BJ (cell line): ENCODE data around the gene TMEM186. TPM values are rescaled to one million over a fixed set of nuclear protein-coding genes. Genes with fewer than 3 reads are reported as not detected.

Experiments
- CTCF ChIA-PET: fragments of 350-600 bp; formaldehyde crosslinking; extraction: SDS; loops from one replicate; lab custom pipeline; 2021; ENCODE audit warnings: antibody characterized with exemption, inconsistent platforms; lab: Yijun Ruan, JAX
- POLR2A ChIA-PET: fragments of 300-600 bp; sonication (Branson Sonifier 250); formaldehyde crosslinking; extraction: SDS; loops from one replicate; lab custom pipeline; 2021; ENCODE audit warnings: antibody characterized with exemption; lab: Charles Lee
- DNase-seq: peaks from one replicate; pipeline ENCODE4 v3.0.0-alpha.2; 2011; ENCODE audit warnings: low read depth
- H3K27me3 ChIP-seq: 2 replicates; pipeline ENCODE4 v1.6.0; 2011; ENCODE audit warnings: low read length; ENCODE audit not compliant: control insufficient read depth, insufficient read depth
- H3K36me3 ChIP-seq: 2 replicates; pipeline ENCODE4 v1.5.1; 2011; ENCODE audit warnings: low read length; ENCODE audit not compliant: control insufficient read depth, insufficient read depth
- H3K4me3 ChIP-seq: 2 replicates; pipeline ENCODE4 v1.5.1; 2011; ENCODE audit warnings: low read depth, mild to moderate bottlenecking, control low read depth, low read length
- CTCF ChIP-seq: IDR thresholded peaks from 2 replicates; pipeline ENCODE4 v1.5.1; 2011; ENCODE audit warnings: low read depth, mild to moderate bottlenecking, control low read depth, inconsistent platforms, low read length, moderate library complexity; ENCODE audit not compliant: insufficient read depth
- polyA plus RNA-seq: library from polyadenylated mRNA; depleted of rRNA; stranded (reverse); fragments of >200 nt; gene quantifications from 2 replicates; pipeline ENCODE4 v1.2.3, GENCODE V29; 2011

TMEM186 gene
- polyA plus RNA-seq, 1 experiment = 7.9 TPM

DNA sequence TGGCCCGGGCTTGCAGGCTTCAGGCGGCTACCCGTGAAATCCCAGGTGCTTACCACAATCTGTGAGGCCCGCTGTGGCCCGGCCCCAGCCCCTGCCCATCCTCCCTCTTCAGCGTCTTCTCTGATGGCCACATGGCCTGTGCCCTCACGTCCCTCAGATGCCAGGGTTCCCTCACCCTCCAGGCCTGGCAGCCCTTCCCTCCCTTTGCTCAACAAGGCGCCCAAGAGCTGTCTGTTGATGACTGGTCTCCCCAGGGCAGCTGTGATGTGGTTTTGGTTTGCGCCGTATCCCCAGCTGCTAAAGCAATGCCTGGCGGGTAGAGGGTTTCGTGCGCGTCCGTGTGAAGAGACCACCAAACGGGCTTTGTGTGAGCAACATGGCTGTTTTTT, 35.3 kb upstream of the TMEM186 start:
- DNase-seq = no peak
- POLR2A ChIA-PET = no interaction called here
- Histone ChIP-seq H3K27me3 (no peaks in the 10 kb centered on the region), H3K36me3 (peaks cover 20% of the 10 kb centered on the region), H3K4me3 (no peak overlapping the region)
- TF ChIP-seq CTCF = no peak
- CTCF ChIA-PET = no interaction called here

DNA sequence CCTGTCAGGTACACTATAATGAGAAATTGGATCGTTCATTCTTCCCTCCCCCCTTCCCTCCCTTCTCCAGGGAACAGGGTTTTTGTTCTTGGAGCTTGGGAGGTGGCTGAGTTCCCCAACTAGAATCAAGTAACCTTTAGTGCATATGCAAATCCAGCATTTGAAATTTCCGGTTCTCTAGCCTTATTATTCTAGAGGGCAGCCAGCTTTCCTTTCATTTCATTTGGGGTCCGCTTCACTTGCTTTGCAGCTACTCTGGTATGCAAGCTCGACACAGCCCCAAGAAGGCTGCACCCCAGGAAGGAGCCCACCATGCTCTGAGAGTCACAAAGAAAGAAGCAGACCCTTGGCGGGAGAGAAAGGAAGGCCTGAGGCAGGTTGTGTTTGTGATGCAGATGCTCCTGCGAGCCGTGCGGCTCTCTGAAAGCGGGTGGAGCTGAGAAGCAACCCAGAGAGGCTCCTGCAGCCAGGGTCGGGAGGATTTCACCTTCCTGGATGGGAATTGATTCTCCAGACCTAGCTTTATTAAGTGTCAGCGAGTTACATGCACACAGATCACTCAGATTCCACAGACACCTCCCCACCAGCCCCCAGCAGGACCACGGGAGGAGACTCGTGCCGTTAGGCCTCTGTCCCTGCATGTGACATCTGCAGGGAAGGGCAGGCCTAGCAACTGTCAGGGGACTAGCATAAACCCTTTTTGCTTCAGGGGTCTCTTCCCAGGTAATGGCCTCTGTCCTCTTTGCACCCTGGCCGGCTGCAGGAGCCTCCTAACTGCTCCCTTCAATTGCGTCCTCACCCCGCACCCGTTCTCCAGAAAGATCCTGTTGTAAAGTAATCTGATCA, 34.7 kb upstream of the TMEM186 start:
- ChIA-PET POLR2A (no interaction called here), CTCF (interaction anchor here (0.9 kb wide), 1 partner anchor 48 kb away, joined by 3 read pairs; no protein-coding TSS in a partner anchor)
- no peak for TF ChIP-seq CTCF
- no peak for DNase-seq
- H3K4me3 ChIP-seq = no peak overlapping the region
- no peaks in the 10 kb centered on the region for H3K27me3 ChIP-seq
- peaks cover 20% of the 10 kb centered on the region for H3K36me3 ChIP-seq

DNA sequence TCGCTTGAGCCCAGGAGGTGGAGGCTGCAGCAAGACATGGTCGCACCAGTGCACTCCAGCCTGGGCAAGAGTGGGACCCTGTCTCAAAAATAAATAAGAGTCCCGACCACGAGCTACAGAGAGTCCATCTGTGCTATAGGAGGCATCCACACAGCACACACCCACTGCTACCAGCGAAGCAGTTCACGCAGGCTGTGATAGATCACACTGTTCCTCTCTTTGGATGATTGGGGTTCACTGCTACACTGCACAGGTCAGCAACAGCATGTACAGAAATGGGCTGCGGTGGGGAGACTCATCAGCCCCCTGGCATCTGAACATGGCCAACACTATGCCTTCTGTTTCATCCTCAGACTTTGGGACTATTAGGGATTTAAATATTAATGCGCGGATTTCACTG, 34.0 kb upstream of the TMEM186 start:
- no peak for TF ChIP-seq CTCF
- CTCF ChIA-PET = interaction anchor here (0.9 kb wide), 1 partner anchor 49 kb away, joined by 3 read pairs; no protein-coding TSS in a partner anchor
- POLR2A ChIA-PET = no interaction called here
- no peak for DNase-seq
- Histone ChIP-seq H3K36me3 (peaks cover 20% of the 10 kb centered on the region), H3K27me3 (no peaks in the 10 kb centered on the region), H3K4me3 (no peak overlapping the region)

- ChIA-PET POLR2A (no interaction called here), CTCF (no interaction called here)
These were observed 31.2 kb upstream of the TMEM186 start for GRCh38 chr16:8828541-8829165.

More at GRCh38 chr16:8828541-8829165, 31.2 kb upstream of the TMEM186 start:
- TF ChIP-seq CTCF = no peak
- no peak for DNase-seq
- no peak overlapping the region for H3K4me3 ChIP-seq
- H3K27me3 ChIP-seq = no peaks in the 10 kb centered on the region
- peaks cover 20% of the 10 kb centered on the region for H3K36me3 ChIP-seq
